GM19238 (cell line): ENCODE measurements around the gene SNX1.
"Not testable (repeated sequence)": the region's sequence is repeated elsewhere in the genome, so short reads cannot be mapped to it uniquely, and the experiment has no call there.

Experiments used
- DNase-seq: peaks from one replicate; pipeline ENCODE4 v3.0.0; 2011; ENCODE audit warnings: low spot score; ENCODE audit not compliant: insufficient read length

SNX1 gene

DNA sequence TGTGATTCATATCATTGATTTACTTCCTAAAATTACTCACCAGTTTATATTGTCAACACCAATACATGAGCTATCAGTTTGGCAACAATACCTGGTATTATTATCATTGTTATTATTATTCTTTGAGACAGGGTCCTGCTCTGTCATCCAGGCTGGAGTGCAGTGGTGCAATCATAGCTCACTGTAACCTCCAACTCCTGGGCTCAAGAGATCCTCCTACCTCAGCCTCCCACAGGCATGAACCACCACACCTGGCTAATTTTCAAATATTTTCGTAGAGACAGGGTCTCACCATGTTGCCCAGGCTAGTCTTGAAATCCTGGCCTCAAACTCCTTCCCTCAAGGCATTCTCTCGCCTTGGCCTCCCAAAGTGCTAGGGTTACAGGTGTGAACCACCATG, 22.3 kb upstream of the SNX1 start:
- DNase-seq: not testable (repeated sequence)

DNA sequence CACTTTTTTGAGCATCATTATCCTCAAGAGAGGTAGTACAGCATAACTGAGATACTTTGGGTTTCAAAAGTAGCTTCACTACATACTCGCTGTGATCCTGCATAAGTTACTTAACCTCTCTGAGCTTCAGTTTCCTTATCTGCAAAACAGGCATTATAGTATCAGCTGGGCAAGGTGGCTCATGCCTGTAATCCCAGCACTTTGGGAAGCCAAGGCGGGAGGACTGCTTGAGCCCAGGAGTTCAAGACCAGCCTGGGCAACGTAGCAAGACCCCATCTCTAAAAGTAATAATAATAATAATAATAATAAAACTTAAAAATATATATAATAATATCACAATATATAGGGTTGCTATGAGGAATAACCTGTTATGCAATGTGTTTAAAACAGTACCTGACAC, 13.0 kb upstream of the SNX1 start:
- no peak for DNase-seq

DNA sequence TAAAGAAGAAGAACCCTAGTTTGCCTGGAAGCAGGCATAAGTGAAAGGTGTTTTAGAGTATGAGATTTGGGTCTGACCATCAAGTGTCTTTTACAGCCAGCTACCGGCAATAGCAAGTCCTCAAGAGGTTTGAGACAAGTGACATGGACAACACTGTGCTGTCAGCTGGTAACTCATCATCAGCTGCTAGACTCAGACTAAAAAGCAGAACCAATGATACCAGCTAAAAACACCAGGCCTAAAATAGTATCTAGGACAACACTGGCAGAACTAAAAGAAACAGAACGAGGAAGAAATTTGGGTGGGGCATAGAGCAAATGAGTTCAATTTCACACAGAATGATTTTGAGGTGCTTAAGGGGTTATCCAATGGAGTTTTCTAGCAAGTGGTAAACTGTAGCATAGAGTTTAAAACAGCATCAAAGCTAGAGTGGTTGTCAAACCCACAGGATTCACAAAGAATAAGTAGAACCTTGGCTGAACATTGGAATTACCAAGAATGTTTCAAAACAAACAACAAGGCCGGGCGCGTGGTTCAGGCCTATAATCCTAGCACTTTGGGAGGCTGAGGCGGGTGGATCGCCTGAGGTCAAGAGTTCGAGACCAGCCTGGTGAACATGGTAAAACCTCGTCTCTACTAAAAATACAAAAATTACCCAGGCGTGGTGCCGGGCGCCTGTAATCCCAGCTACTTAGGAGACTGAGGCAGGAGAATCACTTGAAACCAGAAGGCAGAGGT, 6.1 kb upstream of the SNX1 start:
- no peak for DNase-seq

DNA sequence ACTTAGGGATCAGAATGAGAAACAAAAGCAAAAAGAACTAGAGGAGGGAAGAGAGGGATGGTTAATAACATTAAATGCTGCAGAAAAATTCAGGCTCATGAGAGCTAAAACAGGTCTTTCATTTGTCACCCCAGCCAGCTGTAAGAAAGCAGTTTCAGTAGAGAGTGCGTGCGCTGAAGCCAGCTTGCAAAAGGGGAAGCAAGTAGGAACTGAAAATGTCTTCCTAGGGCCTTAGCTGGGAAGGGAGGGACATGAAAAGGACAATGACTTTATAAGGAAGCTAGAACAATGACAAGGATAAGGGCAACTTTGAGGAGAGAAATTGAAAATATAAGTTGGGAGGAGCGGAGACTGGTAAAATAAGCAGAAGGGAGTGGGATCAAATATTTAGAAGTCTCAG, 5.3 kb upstream of the SNX1 start:
- DNase-seq: no peak

DNA sequence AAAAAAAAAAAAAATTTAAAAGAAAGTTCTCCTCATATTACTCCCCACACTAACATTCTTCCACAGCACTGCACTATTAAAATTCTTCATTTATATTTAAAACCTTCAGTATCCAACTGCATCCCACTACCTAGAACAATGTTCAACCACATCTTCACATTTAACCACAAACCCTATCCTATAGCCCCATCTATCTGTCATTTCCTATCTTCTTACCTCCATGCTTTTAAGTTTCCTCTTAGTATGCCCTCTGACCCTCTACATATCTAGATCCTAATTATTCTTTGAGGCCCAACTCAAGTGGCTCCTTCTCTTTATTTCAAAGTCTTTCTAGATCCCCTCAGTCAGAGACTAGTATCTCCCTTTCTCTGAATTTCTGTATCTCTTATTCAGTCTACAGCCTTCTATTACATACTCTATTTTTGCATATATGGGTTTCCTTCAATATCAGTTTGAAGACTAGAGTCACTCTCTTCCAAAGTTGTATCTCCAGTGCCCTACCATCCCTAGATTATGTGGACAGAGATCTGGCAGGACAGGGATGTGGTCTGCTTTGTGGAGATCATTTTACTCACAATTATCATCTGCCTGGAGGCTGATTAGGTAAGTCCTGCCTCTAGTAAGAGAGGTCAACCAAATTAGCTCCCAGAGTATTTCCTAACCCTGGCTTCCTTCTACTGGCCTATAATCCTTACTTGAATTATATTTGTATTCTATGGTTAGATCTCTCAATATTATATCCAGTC, 3.5 kb upstream of the SNX1 start:
- no peak for DNase-seq

DNA sequence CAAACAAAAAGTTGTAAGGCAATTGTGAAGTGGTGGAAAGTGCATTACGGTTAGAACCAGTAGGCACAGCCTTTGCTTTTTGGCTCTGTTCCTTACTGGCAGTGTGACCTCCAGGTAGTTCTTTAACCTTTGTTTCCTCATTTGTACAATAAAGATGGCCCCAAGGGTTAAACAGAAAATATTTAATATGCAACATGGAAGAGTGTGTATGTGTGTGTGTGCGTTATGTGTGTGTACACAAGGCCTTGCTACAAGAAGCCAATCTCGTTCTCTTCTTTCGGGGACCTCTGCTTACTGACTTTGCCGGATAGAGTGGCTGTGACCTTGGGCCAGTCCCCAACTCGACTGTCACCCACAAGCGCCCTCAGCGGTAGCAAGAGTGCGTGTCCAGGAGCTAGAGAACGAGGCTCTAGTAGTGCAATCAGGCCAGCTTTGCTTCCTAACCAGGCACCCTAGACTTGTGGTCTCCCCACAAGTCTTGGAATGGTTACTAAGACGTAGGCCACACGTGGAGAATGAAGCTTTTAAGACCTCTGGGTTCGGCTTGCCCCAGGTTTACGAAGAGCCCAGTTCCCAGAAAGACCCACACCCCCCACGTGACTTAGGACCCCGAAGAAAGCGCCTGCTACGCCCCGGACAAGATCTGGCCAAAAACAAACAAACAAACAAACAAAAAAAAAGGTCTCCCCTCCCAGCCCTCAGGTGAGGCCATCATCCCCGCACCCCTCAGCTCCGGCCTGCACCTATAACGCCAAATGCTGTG, 2.7 kb upstream of the SNX1 start:
- DNase-seq: no peak

DNA sequence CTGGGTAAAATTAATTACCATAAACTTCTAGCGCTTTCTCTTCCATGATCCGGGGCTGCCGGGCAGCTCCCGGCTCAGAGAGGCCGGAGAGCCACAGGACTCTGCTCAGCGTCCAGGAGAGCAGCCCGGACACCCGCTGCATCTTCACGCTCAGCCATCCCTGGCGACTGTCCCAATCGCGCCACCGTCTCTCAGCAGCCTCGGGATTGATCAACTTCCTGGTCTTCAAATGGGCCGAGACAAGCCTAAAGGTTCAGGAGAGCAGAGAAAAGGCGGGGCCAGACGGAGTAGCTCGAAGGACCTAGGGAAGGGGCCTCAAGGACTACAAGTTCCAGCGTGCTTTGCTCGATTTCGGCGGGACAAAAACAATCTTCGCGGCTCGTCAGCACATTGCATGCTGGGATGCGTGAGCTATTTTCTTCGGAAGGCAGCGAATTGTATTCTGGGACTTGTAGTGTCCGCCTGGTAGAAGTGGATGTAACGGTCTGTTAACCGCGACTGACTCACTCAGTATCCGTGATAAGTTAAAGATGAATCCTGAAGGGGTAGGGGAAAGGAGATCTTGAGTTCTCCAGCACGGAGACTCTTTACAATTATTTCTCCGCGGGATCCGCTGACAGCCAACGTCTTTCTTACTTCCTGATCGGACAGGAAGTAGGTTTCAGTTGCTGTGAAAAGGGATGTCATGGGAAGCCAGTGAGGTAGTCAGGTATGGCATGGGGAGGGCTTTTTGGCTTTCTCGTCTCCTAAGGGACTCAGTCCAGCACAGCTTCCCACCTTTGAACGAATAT, 2.0 kb upstream of the SNX1 start, which contains the start of gene CIAO2A:
TSS of gene CIAO2A (minus strand) at position 212 of the 791 bp plus-strand sequence. CDS start at position 142, 70 bp downstream.
- DNase-seq: peak; percentile 63

DNA sequence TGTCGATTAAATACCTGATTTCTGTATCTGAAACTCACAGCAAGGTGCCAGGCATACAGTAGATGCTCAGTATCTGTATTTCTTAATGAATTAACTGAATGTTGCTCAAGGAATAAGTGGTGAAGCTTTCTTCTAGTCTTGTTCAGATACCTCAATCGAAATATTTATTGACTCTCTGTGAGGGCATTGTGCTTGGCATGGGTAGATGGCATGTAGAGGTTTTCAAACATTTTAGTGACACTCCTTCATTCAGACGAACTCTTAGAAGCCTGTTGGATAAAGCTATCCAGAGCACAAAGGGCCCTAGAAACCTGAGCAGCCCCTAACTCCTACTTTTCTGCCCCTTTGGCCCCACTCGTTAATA, 369 bp upstream of the SNX1 start:
- no peak for DNase-seq

DNA sequence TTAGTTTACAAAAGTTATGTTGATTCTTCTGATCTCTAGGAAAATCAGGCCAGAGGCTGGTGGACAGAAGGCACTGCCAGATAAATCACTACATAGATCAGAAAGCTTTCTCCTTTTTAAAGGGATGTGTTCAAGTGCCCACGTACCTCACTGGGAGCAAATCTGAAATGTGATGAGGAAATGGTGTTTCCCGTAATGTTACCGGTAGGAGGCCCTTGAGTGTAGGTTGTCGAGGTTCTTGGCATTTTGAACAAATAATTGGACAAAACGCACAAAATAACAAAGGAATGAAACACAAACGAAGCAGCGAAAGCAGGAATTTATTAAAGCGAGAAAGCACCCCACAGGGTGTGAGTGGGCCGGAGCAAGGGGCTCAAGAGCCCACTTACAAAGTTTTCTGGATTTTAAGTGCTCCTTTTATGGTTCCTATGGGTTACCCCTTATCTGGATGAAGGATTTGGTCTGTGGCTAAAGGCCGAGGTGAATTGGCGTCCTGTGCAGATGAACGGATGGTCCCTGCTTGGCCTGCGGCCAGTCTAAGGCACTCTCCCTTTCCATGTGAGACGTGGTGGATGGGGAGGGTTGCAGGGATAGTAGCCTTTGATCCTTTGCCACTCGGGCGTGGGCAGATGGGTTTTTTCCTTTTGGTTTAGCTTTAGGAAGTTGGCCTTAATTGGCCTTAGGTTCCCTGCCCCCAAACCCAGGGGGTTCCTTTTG, 1.0 kb downstream of the SNX1 start:
- DNase-seq: no peak

DNA sequence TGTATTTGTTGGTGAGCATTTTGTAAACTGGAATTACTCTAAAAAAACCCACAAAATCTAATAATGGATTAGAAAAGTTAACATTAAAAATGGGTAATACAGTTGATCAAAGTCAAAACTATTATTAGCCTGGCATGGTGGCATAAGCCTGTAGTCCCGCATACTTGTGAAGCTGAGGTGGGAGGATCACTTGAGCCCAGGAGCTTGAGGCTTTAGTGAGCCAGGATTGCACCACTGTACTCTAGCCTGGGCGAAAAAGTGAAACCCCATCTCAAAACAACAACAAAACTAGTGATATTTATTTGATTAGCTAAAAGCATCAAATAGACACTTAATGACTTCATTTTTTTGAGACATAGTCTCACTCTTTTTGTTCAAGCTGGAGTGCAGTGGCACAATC, 3.6 kb downstream of the SNX1 start:
- no peak for DNase-seq

DNA sequence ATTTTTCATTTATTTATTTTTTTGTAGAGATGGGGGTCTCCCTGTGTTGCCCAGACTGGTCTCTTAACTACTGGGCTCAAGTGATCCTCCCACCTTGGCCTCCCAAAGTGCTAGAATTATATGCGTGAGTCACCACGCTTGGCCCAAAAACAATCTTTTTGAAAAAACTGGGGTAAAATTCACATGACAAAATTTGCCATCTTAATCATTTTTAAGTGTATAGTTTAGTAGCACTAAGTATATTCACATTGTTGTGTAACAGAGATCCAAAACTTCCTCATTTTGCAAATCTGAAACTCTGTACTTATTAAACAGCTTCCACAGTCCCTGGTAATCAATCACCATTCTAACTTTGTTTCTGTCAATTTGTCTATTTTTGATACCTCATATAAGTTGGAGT, 5.2 kb downstream of the SNX1 start:
- no peak for DNase-seq

DNA sequence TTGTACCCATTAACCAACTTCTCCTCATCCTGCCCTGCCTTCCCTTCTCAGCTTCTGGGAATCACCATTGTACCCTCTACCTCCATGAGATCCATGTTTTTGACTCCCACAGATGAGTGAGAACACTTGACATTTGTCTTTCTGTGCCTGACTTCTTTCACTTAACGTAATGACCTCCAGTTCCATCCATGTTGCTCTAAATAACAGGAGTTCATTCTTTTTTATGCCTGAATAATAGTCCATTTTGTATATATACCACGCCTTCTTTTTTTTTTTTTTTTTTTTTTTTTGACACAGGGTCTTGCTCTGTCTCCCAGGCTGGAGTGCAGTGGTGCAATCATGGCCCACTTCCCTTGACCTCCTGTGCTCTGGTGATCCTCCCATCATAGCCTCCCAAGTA, 6.7 kb downstream of the SNX1 start:
- no peak for DNase-seq

DNA sequence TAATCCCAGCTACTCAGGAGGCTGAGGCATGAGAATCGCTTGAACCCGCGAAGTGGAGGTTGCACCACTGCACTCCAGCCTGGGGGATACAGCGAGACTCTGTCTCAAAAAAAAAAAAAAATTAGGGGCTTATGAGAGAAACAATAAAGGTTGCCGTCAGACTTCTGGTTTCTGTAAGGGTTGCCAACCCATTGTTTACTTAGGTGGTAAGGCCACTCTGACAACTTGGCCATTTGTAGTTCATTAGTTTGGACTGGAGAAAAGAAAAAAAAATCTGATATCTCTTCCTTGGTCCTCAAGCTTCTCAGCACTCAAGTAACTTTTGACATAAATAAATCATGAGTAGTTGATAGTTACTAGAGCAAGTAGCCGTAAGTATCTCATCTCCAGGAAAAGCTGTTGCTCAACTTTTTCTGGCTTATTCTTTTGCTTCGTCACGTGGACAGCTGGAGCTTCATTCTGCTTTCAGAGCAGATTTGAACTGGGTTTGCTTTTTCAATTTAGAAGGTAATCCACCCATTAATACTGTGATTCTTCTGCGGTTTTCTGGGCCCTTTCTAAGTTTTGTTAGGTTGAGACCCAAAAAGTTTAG, 9.4 kb downstream of the SNX1 start:
- DNase-seq: no peak

DNA sequence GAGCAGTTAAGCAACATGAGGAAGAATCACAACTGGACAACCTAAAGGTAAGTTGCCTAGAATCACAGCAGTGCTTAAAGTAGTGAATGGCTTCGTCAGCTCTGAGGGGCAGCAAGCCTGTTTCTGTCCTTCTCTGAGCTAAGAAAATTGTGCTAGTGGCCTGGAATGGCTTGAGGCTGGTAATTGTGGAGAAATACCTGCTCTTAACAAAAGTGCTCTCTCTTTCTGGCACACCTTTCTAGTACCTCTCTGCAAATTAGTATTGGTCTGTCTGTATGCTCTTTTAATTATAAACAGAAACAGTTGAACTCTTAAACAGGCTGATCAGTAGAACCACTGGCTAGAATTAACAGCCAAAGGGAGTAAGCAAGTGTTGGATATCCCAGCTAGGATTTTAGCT, 11.6 kb downstream of the SNX1 start:
- DNase-seq: no peak

DNA sequence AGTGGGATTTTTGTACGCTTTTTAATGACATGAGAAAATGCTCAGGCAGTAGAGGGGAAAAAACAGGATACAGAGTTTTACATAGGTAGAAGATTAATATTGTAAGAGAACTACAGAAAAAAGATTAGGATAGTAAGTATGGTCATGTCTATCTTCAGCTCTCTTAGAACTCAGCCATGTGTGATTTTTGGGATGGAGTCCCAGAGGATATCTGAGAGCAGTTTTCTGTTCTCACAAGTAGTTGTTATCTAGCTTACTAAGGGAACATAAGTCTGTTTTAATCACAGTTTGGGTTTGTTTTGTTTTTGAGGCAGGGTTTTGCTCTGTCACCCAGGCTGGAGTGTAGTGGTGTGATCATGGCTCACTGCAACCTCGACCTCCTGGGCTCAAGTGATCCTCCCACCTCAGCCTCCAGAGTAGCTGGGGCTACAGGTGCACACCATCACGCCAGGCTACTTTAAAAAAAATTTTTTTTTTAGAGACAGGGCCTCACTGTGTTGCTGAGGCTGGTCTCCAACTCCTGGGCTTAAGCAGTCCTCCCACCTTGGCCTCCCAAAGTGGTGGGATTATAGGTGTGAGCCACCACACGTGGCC, 14.4 kb downstream of the SNX1 start:
- DNase-seq: not testable (repeated sequence)

DNA sequence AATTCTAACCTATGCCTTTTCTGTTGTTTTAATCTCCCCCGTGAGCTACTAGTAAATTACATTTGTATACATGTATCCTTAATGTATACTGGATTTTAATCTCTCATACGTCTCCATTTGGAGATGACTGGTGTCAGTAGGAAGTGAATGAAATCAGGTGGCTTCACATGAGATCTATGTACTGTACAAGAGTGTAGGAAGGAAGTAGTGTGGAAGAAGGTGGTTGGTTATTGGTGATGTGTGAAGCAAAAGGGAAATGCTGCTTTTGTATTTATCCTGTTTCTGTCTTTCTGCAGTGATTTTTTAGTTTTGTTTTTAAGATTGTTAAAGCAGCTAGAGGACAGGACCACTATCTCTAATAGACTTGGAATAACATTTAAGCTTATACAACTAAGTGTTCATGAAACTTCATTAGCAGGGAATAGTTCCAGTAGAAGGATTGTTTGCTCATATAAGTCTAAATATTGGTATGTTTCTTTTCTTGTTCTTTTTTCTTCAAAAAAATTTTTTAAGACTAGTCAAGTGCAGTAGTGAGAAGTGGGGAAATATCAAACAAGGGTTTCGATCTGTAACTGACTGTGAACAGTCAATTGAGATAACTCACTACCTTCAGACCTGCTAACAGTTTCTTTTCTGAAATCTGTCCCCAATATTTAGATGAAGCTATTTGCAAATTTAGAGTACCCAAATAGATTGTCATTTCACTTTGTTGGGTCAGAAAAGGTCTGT, 15.3 kb downstream of the SNX1 start:
- no peak for DNase-seq

DNA sequence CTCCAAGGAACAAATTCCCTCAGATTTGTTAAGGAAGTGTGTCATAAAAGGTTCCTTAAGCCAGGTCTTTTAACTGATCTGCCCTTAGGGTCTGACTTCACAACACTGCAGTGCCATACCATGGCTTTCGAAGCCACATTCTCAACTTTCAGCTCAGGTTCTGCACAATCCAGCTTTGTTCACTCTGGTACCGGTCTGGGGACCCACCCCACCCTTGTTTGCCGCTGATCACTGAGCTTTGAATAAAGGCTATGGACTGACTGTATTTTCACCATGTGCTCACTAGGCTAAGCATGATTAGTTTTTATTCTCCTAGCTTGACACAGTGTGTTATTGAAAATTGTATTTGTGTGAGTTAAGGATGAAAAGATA, 15.9 kb downstream of the SNX1 start:
- DNase-seq: no peak

DNA sequence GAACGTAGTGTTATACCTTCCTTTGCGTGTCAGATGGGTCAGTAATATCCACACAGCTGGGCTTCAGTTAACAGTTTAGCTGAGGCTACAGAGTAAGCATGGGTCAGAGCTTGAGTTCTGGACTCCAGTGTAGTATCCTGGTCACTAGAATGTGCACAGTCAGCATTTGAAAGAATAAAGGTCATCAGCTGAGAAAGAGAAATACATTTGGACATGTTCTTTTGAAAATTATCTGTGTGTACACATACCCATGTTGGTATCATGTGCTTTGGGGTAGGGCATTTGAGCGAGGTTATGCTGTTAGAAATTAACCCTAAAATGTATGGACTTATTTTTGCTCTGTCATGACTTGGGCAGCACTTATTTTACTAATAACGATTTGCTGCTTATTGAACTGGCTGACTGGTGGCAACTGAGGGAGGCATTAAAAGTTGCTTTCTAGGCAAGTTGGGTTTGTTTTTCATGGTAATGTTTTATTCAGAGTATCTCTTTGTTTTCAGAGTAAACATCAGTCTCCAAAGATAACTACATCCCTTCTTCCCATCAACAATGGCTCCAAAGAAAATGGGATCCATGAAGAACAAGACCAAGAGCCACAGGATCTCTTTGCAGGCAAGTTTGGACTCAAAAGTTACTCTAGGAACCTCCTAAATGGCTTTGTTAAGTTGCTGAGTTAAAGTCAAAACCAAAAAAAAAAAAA, 16.4 kb downstream of the SNX1 start:
- DNase-seq: no peak

DNA sequence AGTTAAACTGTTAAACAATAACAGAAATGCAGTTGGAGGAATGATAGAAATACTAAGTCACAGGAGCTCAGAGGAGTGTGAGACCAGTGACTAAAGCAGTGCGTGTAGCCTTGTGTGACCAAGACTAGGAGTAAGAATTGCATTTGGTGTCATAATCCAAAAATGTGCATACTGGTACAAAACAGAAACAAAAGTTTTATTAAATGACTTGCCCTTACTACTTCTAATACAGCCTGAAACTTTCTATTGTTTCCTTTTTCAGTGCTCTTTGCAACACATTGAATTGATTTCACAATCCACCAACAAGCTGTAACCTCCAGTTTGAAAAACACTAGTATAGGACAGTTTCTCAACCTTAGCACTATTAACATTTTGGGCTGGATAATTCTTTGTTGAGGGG, 17.1 kb downstream of the SNX1 start:
- no peak for DNase-seq
